HPDE6-E6E7 (cell line): ENCODE results near the gene PUSL1.

Experiments
- DNase-seq: peaks from one replicate; pipeline ENCODE4 v3.0.0; 2011; ENCODE audit warnings: missing footprints; ENCODE audit errors: extremely low spot score

The PUSL1 gene

DNA sequence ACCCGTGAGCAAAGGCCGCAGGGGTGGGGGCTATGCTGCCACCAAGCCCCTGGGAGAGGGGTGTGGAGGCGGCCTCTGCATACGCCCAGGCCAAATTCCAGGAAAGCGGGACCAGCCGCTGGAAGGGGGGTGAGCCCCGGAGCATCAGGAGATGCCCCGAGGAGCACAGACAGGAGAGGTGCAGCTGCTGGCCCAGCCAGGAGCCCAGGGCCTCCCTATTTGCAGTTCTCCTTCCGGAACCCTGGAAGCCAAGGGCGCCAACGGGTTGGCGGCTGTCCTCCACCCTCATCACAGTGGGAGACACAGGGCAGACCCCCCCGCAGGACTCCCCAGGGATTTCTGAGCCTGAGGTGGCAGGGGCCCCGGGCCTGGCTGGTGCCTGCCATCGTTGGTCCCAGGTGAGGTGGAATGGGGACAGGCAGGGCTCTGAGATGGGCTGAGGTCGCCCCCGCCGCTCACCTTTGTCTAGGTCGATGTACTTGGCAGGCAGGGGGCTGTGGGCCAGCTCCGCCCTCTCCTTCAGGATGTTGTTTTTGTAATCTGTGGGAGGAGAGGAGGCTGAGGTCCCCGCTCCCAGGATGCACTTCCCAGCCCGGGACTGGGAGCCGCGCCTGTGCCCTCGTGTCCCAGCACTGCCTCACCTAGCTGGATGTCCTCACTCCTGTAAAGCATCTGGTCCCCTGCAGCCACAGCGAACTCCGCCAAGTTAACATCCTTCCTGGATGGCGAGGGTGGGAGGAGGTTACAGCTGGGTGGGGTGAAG lies 45.2 kb downstream of the PUSL1 start:
- no peak for DNase-seq

DNA sequence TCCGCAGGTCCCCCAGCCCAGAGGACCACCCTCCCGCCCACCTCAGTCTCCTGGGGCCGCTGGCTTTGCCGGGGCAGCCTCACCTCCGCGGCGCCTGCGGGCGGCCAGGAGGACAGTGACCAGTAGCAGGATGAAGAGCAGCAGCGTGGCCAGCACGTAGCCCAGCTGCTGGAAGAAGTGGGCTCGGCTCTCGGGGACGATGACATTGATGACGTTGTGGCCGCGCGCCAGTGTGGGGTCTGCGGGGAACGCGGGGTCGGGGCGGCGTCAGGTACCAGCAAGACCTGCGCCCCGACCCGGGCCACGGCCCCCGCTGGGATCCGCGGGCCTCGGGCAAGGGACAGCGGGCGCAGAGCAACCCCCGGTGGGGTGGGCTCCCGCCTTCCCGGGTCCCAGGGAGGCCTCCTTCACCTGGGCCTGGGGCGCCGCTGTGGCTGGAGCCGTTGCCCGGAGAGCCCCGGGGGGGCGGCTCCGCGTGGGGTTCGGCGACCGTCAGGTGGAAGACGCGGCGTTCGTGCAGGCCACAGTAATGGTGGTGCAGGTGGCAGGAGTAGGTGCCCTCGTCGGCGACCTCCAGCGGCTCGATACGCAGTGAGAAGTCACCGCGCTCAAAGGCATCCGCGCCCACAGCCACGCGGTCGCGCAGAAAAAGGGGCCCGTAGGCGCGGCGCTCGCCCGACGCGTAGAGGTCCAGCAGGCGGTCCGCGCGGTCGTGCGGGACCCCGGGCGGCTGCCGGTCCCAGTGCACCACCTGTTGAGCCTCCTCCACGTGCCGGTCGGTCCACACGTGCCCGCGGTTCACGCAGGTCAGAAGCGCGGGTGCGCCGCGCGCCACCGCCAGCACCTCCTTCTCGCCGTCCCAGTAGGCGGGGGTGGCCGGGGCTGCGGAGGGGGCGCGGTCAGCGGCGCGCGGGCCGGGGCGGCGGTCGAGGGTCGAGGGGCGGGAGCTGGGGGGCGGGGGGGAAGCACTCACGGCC lies 46.2 kb downstream of the PUSL1 start:
- DNase-seq = no peak

DNA sequence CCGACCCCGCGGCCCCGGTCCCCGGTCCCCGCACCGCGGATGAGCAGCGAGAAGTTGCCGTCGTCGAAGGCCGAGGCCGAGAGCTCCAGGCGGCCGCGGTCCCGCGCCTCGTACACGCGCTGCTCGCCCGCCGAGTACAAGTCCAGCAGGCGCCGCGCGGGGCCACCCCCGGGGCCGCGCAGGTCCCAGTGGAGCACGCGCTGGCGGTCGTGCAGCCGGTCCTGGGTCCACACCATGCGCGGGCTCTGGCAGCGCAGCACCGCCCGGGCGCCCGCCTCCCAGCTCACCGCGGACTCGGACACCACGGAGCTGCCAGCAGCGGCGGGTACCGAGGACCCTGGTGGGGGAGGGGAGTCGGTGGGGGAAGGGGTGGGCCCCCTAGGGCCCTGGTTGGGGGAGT lies 47.0 kb downstream of the PUSL1 start:
- no peak for DNase-seq

DNA sequence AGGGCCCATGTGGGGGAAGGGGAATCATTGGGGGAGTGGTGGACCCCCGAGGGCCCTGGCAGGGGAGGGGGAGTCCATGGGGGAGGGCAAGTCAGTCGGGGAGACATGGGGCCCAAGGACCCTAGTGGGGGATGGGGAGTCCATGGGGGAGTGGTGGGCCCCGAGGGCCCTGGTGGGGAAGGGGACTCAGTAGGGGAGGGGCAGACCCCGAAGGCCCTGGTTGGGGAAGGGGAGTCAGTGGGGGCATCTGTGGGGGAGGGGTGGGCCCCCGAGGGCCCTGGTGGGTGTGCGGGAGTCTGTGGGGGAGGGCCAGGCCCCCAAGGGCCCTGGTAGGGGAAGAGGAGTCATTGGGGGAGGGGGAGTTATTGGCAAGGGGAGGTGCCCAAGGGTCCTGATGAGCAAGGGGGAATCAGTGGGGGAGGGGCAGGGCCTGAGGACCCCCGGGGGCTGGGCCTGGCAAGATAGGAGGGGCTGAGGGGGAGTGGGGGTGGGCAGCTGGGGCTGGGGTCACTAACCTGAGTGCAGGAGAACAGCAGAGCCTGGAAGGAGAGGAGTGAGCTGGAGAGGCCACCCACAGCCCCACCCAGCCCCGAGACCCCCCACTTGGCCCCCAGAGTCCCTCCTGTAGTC lies 47.9 kb downstream of the PUSL1 start:
- no peak for DNase-seq

DNA sequence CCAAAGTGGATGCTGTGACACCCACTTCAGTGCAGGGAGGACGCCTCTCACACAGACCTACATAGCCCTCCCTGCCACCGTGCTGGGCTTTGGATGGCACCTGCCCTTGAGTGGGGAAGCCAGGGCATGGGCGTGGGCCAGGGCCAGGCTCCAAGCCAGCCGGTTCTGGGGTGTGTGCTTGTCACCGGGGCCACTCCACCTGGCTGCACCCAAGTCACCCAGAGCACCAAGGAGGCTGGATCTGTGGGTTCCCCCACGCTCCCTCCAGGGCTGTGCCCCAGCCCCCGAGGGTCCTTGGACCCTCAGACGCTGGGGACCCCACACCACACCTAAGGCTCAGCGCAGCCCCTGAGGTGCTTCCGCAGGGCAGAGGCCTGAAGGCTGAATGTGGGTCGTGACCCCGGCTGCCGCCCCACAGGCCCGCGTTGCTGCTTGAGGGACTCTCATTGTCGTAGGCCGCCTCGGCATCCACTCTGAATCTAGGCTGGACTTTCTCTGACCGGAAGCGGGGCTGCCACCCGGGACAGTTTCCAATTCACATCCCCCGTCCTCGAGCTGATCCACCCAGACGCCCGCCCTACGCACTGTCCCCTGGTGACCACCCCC lies 48.5 kb downstream of the PUSL1 start:
- DNase-seq = no peak

DNA sequence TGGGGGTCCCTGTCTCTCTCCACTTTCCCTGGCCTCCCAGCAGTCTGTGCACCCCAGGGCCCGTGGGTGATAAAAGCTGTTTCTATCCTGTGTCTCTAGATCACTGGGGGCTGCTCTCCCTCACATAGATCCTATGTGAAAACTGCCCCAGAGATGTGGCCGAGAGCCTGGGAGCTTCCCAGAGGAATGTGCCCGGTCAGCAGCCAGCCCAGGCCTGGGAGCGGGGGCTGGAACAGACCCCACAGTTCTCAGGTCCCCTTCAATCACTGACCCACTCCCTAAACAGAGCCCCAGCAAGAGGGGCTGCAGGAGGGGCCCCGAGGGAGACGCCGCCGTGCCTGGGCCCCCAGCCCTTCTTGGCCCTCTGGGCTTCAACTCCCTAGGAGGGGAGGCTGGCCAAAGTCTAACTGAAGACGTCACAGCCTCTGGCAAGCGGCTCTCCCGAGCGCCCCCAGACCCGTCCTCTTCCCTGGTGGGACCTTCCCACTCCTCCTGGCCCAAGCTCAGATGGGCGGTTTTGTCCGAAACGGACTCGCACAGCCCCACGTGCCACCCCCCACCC lies 49.6 kb downstream of the PUSL1 start:
- no peak for DNase-seq

DNA sequence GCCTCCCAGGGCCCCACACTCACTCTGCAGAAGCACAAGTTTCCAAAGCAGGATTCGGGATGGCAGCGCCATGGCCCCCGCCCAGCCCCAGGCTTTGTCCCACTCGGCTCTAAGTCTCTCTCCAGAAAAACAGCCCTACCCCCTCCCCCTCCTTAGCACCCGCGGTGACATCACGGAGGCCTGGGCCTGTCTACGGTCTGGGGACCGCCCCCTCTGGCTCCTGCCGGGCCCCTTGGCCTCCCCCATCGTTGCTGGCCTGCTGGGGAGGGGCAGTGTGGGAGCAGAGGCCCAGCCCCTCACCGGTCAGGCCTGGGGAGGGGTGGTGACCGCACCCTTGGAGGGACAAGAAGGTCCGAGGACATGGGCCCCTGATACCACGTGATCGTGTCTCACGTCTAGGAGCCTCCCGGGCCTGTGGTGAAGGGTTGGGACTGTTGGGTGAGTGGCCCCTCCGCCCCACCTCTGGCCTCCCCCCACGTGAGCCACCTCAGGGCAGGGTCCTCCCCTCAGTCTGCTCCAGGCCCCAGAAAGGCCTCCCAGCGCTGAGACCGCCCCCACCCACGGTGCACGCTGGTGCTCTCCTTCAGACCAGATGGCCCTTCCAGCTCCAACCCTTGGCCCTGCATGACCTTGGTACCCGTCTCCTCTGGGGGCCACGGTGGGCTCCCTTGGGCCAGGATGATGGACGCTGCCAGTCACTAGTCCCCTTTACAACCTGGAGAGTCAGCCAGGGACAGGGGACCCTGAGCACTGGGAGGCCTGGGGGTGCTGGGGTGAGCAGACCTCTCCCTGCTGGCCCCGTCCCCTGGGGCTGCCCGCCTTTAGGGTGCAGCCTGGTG lies 50.3 kb downstream of the PUSL1 start, which contains the start of gene MXRA8:
MXRA8 (minus strand) TSS at position 123 of the 839 bp plus-strand sequence; CDS start at position 72, 51 bp downstream.
- DNase-seq = no peak

DNA sequence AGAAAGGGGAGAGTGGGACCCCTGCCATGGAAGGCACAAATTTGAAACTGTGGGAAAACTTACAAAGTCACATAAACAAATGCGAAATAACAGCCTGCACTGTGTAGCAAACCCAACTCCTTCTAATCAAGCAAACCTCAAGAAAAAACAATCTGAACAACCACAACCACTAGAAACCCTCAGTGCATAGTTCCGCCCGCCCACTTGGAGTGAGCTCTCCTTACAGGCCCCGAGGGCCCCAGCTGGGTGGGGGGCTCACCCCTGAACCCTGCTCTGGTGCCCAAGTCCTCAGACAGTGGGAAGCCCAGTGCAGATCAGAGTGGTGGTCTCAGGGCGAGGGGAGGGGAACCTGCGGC lies 50.9 kb downstream of the PUSL1 start:
- DNase-seq = no peak

DNA sequence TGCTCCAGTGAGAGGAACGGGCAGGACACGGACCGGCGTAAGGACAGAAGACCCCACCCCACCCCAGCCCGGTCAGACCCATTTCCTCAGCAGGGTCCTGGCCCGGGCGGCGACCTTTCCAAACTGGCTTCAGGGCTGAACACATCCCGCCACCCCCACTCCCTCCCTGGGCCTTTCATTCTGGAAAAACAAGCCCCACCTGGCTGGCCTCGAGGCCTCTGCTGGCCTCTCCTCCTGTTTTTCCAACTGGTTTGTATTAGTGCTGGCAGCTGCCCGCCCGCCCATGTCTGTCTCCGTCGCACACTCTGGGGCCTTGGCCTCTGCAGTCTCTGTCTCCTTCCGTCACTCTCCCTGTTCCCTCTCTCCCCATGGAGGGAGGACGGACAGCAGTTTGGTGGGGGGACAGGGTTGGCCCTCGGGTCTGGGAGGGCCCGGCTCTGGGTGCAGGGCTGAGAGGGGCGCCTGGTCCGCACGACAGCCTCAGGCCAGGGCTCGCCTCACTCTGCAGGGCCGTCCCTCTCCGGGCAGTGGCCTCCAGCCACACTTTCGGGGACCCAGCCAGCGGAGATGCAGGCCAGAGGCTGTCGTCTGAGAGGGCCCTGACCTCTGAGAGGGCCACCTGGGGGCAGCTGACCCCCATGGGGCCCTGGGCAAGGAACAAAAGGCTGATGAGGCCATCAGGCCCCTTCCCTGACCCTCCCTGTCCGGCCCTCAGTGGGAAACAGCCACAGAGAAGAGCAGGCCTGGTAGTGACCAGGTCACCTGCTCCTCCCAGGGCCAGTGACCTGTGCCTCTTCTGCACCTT lies 51.5 kb downstream of the PUSL1 start:
- DNase-seq = no peak

DNA sequence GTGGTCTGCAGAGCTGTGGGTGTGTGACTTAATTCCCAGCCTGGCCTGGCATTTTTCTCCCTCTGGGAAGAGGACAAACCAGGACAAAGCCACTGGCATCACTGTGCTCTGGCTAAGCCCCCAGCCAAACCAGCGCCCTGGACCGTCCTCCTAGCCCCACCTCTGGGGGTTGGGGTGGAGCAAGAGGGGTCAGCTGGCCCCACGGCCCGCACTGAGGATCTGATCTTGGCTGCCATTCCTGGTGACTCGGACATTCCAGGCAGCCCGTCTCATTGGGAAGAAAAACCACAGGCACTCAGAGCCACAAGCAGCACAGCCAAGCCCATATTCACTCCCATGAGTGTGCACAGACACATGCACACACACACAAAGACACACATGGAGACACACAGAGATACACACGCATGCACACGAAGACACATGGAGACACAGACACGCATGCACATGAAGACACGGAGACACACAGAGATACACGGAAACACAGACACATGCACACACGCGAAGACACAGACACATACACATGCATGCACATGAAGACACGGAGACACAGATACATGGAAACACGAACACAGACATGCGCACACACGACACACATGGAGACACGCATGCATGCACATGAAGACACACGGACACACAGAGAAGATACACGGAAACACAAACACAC lies 52.2 kb downstream of the PUSL1 start:
- no peak for DNase-seq
